H1 (cell line): ENCODE results near the gene HSD17B2. TPM values are rescaled to one million over a fixed set of nuclear protein-coding genes. Genes with fewer than 3 reads are reported as not detected.

Experiments used
- BCL11A ChIP-seq, 2 experiments: IDR thresholded peaks; one replicate each; pipeline ENCODE4 v1.6.1; 2011; ENCODE audit warnings: low read depth in 2 of 2, low read length in 2 of 2, mild to moderate bottlenecking in 2 of 2
- BRCA1 ChIP-seq: IDR thresholded peaks from 2 replicates; pipeline ENCODE4 v1.6.1; 2012; ENCODE audit warnings: low read depth, low read length, improper control_type of control experiment
- CEBPB ChIP-seq: IDR thresholded peaks from 2 replicates; pipeline ENCODE4 v1.6.1; 2012; ENCODE audit warnings: low read depth, low read length
- EZH2 ChIP-seq: fragments of 200-600 bp; sonication (generic); IDR thresholded peaks from 2 replicates; pipeline ENCODE4 v1.7.1; 2012; ENCODE audit warnings: low read depth, mild to moderate bottlenecking, moderate library complexity, low read length, inconsistent platforms; ENCODE audit not compliant: severe bottlenecking
- NANOG ChIP-seq: IDR thresholded peaks from 2 replicates; pipeline ENCODE4 v1.6.1; 2011; ENCODE audit warnings: low read length, low read depth, mild to moderate bottlenecking, inconsistent platforms; ENCODE audit not compliant: insufficient read depth, poor library complexity, severe bottlenecking
- POLR2A ChIP-seq, 2 experiments: IDR thresholded peaks; 1 replicate in 1 of 2; 2 replicates in 1 of 2; pipeline ENCODE4 v1.6.1; 2011; ENCODE audit warnings: low read depth in 2 of 2, low read length in 2 of 2, mild to moderate bottlenecking in 2 of 2; ENCODE audit errors: control extremely low read depth in 1 of 2
- SIX5 ChIP-seq: IDR thresholded peaks from 2 replicates; pipeline ENCODE4 v1.6.1; 2011; ENCODE audit warnings: mild to moderate bottlenecking, low read depth, low read length
- SRF ChIP-seq: IDR thresholded peaks from 2 replicates; pipeline ENCODE4 v1.6.1; 2011; ENCODE audit warnings: mild to moderate bottlenecking, low read depth, low read length, moderate library complexity
- polyA plus RNA-seq, 7 experiments: library from polyadenylated mRNA; depleted of rRNA in 3 of 7; stranded (reverse) in 5 of 7; unstranded in 2 of 7; fragments of >200 nt in 5 of 7; fragments of 200-250 nt in 2 of 7; gene quantifications; 1 replicate in 5 of 7; 2 replicates in 1 of 7; 4 replicates in 1 of 7; pipeline versions ENCODE4 v1.2.1 to v1.2.3, GENCODE V29; 2011 to 2013; ENCODE audit warnings: missing spikeins in 2 of 7, mixed read lengths in 2 of 7
- total RNA-seq: library from RNA; stranded (reverse); fragmentation: NEBNext Ultra II Directional; extraction: Animal tissue kit (Norgen Biotek cat#: 25700); gene quantifications from 2 replicates; pipeline ENCODE4 v1.2.1, GENCODE V29; 2021
- TF ChIP-seq, protein P1 (sequence below), 3 experiments: IDR thresholded peaks; 1 replicate in 2 of 3; 2 replicates in 1 of 3; pipeline versions ENCODE4 v1.5.1 to v1.6.1; 2011; ENCODE audit warnings: low read length in 3 of 3, mild to moderate bottlenecking in 3 of 3, inconsistent platforms in 2 of 3, low read depth in 1 of 3, moderate library complexity in 1 of 3; ENCODE audit not compliant: insufficient read depth in 1 of 3; ENCODE audit errors: control extremely low read depth in 1 of 3

HSD17B2 gene
- total and polyA plus RNA-seq, 2 of the 8 experiments (the other 6 are each of a cell fraction or from before 2014, with no cell fraction given), result not detected

DNA sequence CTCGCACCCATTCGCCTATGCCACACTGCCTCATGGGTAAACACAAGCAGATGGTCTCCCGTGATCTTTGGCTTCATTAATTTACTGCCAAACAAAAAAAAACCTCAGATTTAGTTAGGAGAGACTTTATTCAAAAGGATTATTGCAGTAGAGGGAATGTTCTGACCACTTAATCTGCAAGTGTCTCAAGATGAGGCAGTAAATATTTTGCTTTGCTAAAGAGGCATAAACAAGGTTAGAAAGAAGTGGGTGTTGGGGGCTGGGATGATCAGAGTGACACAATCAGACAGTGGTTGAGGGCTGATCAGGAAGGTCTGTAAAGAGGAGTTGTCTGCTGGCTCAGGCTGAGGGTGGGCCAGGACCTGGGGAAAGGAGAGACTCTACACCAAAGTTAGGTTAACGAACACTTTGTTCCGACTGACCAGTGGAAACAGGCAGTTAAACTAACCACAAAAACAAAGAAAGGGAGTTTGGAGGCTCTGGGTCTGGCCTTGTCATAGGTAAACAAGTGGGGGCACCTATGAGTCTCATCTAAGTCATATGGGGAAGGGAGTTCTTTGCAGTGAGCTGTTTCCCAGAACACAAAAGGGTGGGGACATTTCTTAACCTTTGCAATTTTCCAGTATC, 28.5 kb downstream of the HSD17B2 start (continued):
- TF ChIP-seq SRF (no peak), CEBPB (no peak), NANOG (no peak), BRCA1 (no peak), POLR2A (IDR thresholded peaks at IDR 0.05; ENCODE audit: control extremely low read depth in 1 of 2, low read depth in 2 of 2, low read length in 2 of 2) (no peak), BCL11A (IDR thresholded peaks at IDR 0.05; ENCODE audit: low read depth in 2 of 2, low read length in 2 of 2) (no peak), EZH2 (no peak), SIX5 (no peak)
- TF ChIP-seq, protein P1, sequence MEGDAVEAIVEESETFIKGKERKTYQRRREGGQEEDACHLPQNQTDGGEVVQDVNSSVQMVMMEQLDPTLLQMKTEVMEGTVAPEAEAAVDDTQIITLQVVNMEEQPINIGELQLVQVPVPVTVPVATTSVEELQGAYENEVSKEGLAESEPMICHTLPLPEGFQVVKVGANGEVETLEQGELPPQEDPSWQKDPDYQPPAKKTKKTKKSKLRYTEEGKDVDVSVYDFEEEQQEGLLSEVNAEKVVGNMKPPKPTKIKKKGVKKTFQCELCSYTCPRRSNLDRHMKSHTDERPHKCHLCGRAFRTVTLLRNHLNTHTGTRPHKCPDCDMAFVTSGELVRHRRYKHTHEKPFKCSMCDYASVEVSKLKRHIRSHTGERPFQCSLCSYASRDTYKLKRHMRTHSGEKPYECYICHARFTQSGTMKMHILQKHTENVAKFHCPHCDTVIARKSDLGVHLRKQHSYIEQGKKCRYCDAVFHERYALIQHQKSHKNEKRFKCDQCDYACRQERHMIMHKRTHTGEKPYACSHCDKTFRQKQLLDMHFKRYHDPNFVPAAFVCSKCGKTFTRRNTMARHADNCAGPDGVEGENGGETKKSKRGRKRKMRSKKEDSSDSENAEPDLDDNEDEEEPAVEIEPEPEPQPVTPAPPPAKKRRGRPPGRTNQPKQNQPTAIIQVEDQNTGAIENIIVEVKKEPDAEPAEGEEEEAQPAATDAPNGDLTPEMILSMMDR (IDR thresholded peaks at IDR 0.05; ENCODE audit: control extremely low read depth in 1 of 3, insufficient read depth in 1 of 3, low read depth in 1 of 3, low read length in 3 of 3), result no peak
